ENCODE results near the gene ALKBH8.

- TF ChIP-seq POLR2A (IDR thresholded peaks at IDR 0.05; ENCODE audit: low read depth, low read length) (no peak), CTCF (conservative IDR thresholded peaks at IDR 0.05; ENCODE audit: low read depth, low read length) (no peak), SMC3 (IDR thresholded peaks at IDR 0.05; ENCODE audit: low read depth, low read length) (no peak), ELK1 (IDR thresholded peaks at IDR 0.05; ENCODE audit: borderline replicate concordance, low read depth, low read length) (no peak), MXI1 (IDR thresholded peaks at IDR 0.05; ENCODE audit: borderline replicate concordance, low read depth, low read length) (no peak), RAD21 (IDR thresholded peaks at IDR 0.05; ENCODE audit: low read length) (no peak), NFE2L2 (IDR thresholded peaks at IDR 0.05; ENCODE audit: low read depth, low read length) (no peak), MAFK (IDR thresholded peaks at IDR 0.05; ENCODE audit: low read depth, low read length) (no peak), RFX5 (IDR thresholded peaks at IDR 0.05; ENCODE audit: low read depth, low read length) (no peak)
Measured at GRCh38 chr11:107504981-107505380, 60.6 kb downstream of the ALKBH8 start.
